CD4-positive, alpha-beta T cell treated with Interleukin-2 at 100 ng/mL for 4 hours (primary cell): ENCODE measurements around the gene PCNT.

ENCODE experiments used
- DNase-seq: peaks from one replicate; pipeline ENCODE4 v3.0.0-alpha.2; 2020; ENCODE audit warnings: low spot score

PCNT gene

GRCh38 chr21:46409641-46410406 lies 85.9 kb downstream of the PCNT start:
- no peak for DNase-seq

GRCh38 chr21:46410516-46410915 lies 86.6 kb downstream of the PCNT start:
- no peak for DNase-seq

GRCh38 chr21:46411236-46411635 lies 87.3 kb downstream of the PCNT start:
- DNase-seq, result no peak

GRCh38 chr21:46411691-46412090 lies 87.7 kb downstream of the PCNT start:
- DNase-seq, result no peak

GRCh38 chr21:46412521-46413364 lies 88.8 kb downstream of the PCNT start:
- no peak for DNase-seq

- no peak for DNase-seq
Observed at GRCh38 chr21:46413365-46413696, 89.4 kb downstream of the PCNT start.

- no peak for DNase-seq
Observed at GRCh38 chr21:46414965-46415275, 91.0 kb downstream of the PCNT start.

- no peak for DNase-seq
Observed at GRCh38 chr21:46416551-46416950, 92.6 kb downstream of the PCNT start.

- DNase-seq, result no peak
Observed at GRCh38 chr21:46418265-46418946, 94.5 kb downstream of the PCNT start.

- no peak for DNase-seq
Observed at GRCh38 chr21:46420241-46421190, 96.6 kb downstream of the PCNT start.

GRCh38 chr21:46421191-46421750 lies 97.3 kb downstream of the PCNT start:
- no peak for DNase-seq

- no peak for DNase-seq
Observed at GRCh38 chr21:46421756-46422555, 98.0 kb downstream of the PCNT start.

GRCh38 chr21:46422636-46423241 lies 98.8 kb downstream of the PCNT start:
- no peak for DNase-seq

GRCh38 chr21:46423546-46424038 lies 99.6 kb downstream of the PCNT start:
- DNase-seq, result no peak

GRCh38 chr21:46424039-46424591 lies 100.2 kb downstream of the PCNT start:
- peak; percentile 19 for DNase-seq

- peak; percentile 46 for DNase-seq
Observed at GRCh38 chr21:46424621-46425020, 100.7 kb downstream of the PCNT start.

GRCh38 chr21:46425041-46425440 lies 101.1 kb downstream of the PCNT start:
- DNase-seq, result peak; percentile 9

- DNase-seq, result peak; percentile 55
Observed at GRCh38 chr21:46425571-46425970, 101.6 kb downstream of the PCNT start.

- DNase-seq, result no peak
Observed at GRCh38 chr21:46426313-46427046, 102.5 kb downstream of the PCNT start.
